Lung (tissue), 12 donors: ENCODE results near the gene CNN2. TPM values are rescaled to one million over a fixed set of nuclear protein-coding genes. Genes with fewer than 3 reads are reported as not detected.
A peak's percentile ranks its signal among the peaks of the same experiment; 100 is the strongest.

Source experiments
- ATAC-seq: fragments of 200-7000 bp; cut with Tn5 transposase; one replicate; pipeline ENCODE4 v1.9.1; 2020; ENCODE audit warnings: moderate number of reproducible peaks; ENCODE audit not compliant: insufficient read depth, low FRiP score
- DNase-seq, 3 donors: peaks; one replicate each; pipeline ENCODE4 v3.0.0-alpha.2; 2013 to 2017
- H3K27ac ChIP-seq, 2 donors: one replicate each; pipeline ENCODE4 v1.5.1; 2013; ENCODE audit warnings: mild to moderate bottlenecking in 2 of 2, moderate library complexity in 2 of 2, control low read depth in 1 of 2, inconsistent platforms in 1 of 2, low read depth in 1 of 2, low read length in 1 of 2
- H3K27me3 ChIP-seq, 3 donors: one replicate each; pipeline ENCODE4 v1.5.1; 2013; ENCODE audit warnings: low read length in 2 of 3; ENCODE audit not compliant: control insufficient read depth in 3 of 3, insufficient read depth in 3 of 3
- H3K36me3 ChIP-seq, 4 donors: one replicate each; pipeline ENCODE4 v1.5.1; 2013; ENCODE audit warnings: low read length in 4 of 4, mild to moderate bottlenecking in 1 of 4, moderate library complexity in 1 of 4; ENCODE audit not compliant: control insufficient read depth in 4 of 4, insufficient read depth in 4 of 4
- H3K4me1 ChIP-seq, 5 donors: one replicate each; pipeline ENCODE4 v1.5.1; 2013; ENCODE audit warnings: low read length in 5 of 5, mild to moderate bottlenecking in 2 of 5, moderate library complexity in 1 of 5; ENCODE audit not compliant: control insufficient read depth in 5 of 5, insufficient read depth in 5 of 5
- H3K4me3 ChIP-seq: one replicate; pipeline ENCODE4 v1.5.1; 2013; ENCODE audit warnings: mild to moderate bottlenecking, control low read depth, moderate library complexity
- H3K9ac ChIP-seq, 2 donors: one replicate each; pipeline ENCODE4 v1.5.1; 2013; ENCODE audit warnings: low read length in 2 of 2, control low read depth in 1 of 2; ENCODE audit not compliant: insufficient read depth in 1 of 2
- H3K9me3 ChIP-seq, 4 donors: one replicate each; pipeline ENCODE4 v1.5.1; 2013; ENCODE audit warnings: low read length in 3 of 4, mild to moderate bottlenecking in 1 of 4, moderate library complexity in 1 of 4; ENCODE audit not compliant: control insufficient read depth in 4 of 4, insufficient read depth in 3 of 4
- CTCF ChIP-seq: IDR thresholded peaks from 2 replicates; pipeline ENCODE4 v1.5.1; 2012; ENCODE audit warnings: mild to moderate bottlenecking; ENCODE audit errors: control extremely low read depth, extremely low read depth
- WGBS, 2 donors: extraction: QIAGEN DNeasy Blood & Tissue Kit; methylation state at CpG; one replicate each; pipeline ENCODE4 v1.1.7; 2013; 5-methylcytosine and 5-hydroxymethylcytosine counted together
- polyA plus RNA-seq, 2 donors: library from polyadenylated mRNA; stranded (reverse); fragments of 200-250 nt; gene quantifications; one replicate each; pipeline ENCODE4 v1.2.1, GENCODE V29; 2013
- total RNA-seq, 2 donors: library from RNA; depleted of rRNA in 1 of 2; stranded (reverse); fragments of >200 nt in 1 of 2; gene quantifications; one replicate each; pipeline ENCODE4 v1.2.1, GENCODE V29; 2014 to 2021
- donor health status: control.
- donor health status: control.
- donor health status: Bipolar disorder and iron deficiency.
- donor health status: healthy.
- donor health status: DM: yes; HTN: yes; CAD: no.

Gene CNN2
- total and polyA plus RNA-seq, 4 donors: 161 to 236 (median 180) TPM

GRCh38 chr19:1081301-1082164, 55.1 kb downstream of the CNN2 start:
- ATAC-seq (no peak), DNase-seq (no peak)
- Histone ChIP-seq H3K36me3 (peaks cover 0 to 62% (median 0%) of the 10 kb centered on the region in 4 donors), H3K27ac (peak overlapping the region in 1 of 2 donors; percentile 69), H3K4me3 (no peak overlapping the region), H3K27me3 (no peaks in the 10 kb centered on the region), H3K9me3 (no peaks in the 10 kb centered on the region), H3K4me1 (peaks cover 0 to 15% (median 0%) of the 10 kb centered on the region in 5 donors), H3K9ac (no peak overlapping the region)
- WGBS, 2 donors: 76 to 90% methylated on average over 56 to 58 of the region's 58 CpGs
- TF ChIP-seq CTCF: no peak

- no peaks in the 10 kb centered on the region for H3K9me3 ChIP-seq
- no peaks in the 10 kb centered on the region for H3K27me3 ChIP-seq
- H3K27ac ChIP-seq: peak overlapping the region in 1 of 2 donors; percentile 52
- peaks cover 0 to 67% (median 0%) of the 10 kb centered on the region in 4 donors for H3K36me3 ChIP-seq
- H3K9ac ChIP-seq: no peak overlapping the region
- ATAC-seq (peak; percentile 86), DNase-seq (peak; percentile 42 to 85 (median 70))
- peaks cover 0 to 15% (median 0%) of the 10 kb centered on the region in 5 donors for H3K4me1 ChIP-seq
- no peak for TF ChIP-seq CTCF
- peak overlapping the region; percentile 24 for H3K4me3 ChIP-seq
- 42 to 58% methylated on average over 50 to 51 of the region's 51 CpGs for WGBS, 2 donors
Measured at GRCh38 chr19:1082165-1082927, 55.9 kb downstream of the CNN2 start.

GRCh38 chr19:1082928-1083816, 56.8 kb downstream of the CNN2 start:
- whole genome bisulfite sequencing, 2 donors: 84 to 90% methylated on average over 59 of the region's 59 CpGs
- TF ChIP-seq CTCF: no peak
- peaks cover 0 to 71% (median 0%) of the 10 kb centered on the region in 4 donors for H3K36me3 ChIP-seq
- H3K4me1 ChIP-seq: peaks cover 0 to 11% (median 0%) of the 10 kb centered on the region in 5 donors
- H3K4me3 ChIP-seq: no peak overlapping the region
- H3K9me3 ChIP-seq: no peaks in the 10 kb centered on the region
- ATAC-seq: no peak
- H3K9ac ChIP-seq: no peak overlapping the region
- H3K27ac ChIP-seq: no peak overlapping the region
- DNase-seq: no peak
- no peaks in the 10 kb centered on the region for H3K27me3 ChIP-seq
